ENCODE data around the gene TBC1D1.

- TF ChIP-seq CTCF (IDR thresholded peaks at IDR 0.05; ENCODE audit: low read length) (no peak), EZH2 (optimal IDR thresholded peaks at IDR 0.05; ENCODE audit: low read depth, low read length) (no peak)
Measured at GRCh38 chr4:38009421-38009820, 118.5 kb downstream of the TBC1D1 start.

All from MM.1S (cell line).